HG03460 (cell line): Measurements from ENCODE around the gene CLPTM1.
"Not testable (repeated sequence)": the region's sequence is repeated elsewhere in the genome, so short reads cannot be mapped to it uniquely, and the experiment has no call there.

Source experiments
- ATAC-seq: cut with Tn5 transposase; IDR thresholded peaks from one replicate; pipeline ENCODE4 v1.9.1; 2021; ENCODE audit not compliant: unreplicated experiment

CLPTM1 gene

DNA sequence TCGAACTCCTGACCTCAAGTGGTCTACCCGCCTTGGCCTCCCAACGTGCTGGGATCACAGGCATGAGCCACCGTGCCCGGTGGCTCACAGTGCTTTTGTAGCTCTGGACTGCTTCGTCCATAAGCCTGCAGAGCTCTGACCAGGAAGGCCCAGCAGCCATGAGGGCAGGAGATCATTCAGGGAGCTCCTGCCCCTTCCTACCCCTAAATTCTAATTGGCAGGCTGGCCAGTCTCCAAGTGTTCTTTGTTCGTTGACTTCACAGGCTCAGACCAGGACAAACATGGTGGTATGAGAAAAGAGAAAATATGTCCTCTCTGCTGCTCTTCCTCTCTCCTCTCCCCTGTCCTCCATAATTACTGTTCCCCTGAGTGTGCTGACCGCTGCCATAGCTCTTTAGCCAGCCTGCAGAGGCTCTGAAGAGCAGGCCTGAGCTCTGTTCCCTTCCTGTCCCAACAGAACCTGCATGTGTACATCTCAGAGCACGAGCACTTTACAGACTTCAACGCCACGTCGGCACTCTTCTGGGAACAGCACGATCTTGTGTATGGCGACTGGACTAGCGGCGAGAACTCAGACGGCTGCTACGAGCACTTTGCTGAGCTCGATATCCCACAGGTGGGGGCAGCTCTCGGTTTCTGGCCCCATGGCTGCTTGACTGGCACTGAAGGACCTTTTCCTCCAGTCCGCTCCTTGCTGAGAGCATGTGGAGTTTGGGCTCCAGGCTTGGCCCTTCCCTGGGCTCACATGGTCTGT lies 19.0 kb downstream of the CLPTM1 start:
- no peak for ATAC-seq

- no peak for ATAC-seq
These were observed 19.7 kb downstream of the CLPTM1 start for GRCh38 chr19:44974857-44975256.

GRCh38 chr19:44975444-44975843 lies 20.3 kb downstream of the CLPTM1 start:
- ATAC-seq: no peak

GRCh38 chr19:44984005-44984404 lies 28.8 kb downstream of the CLPTM1 start:
- ATAC-seq: no peak

DNA sequence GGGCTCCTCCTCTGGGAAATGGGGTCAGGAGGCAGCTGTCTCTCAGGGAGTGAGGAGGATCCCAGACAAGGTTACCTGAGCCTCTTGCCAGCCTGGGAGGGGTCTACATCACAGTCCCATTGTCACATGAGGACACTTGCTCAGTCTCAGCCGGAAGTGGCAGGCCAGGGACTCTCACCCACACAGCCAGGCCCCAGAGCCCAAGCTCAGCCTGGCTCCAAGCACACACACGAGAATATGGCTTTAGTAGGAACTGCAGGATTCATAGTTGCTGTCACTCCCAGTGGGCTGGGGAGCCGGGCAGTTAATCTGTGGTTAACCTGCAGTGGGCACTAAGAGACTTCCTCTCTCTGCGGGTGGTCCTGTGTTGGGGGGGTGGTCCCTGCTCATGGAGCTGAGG lies 30.3 kb downstream of the CLPTM1 start:
- no peak for ATAC-seq

DNA sequence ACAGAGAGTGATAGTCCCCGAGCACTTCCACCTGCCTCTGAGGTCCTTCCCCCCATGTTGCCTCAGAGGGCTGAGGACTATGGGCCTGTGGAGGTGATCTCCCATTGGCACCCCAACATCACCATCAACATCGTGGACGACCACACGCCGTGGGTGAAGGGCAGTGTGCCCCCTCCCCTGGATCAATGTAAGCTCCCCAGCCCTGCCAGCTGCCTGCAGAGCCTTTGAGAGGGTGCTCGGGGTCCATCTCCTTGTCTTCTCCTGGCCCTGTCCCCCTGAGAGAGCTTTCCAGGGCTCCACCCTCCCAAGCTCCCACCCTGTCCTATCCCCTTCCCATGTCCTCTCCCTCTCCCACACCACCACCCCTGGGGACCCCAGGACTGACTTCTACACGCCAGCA lies 31.2 kb downstream of the CLPTM1 start:
- ATAC-seq: no peak

GRCh38 chr19:44987148-44987675 lies 32.0 kb downstream of the CLPTM1 start:
- ATAC-seq: no peak

GRCh38 chr19:44988273-44988672 lies 33.1 kb downstream of the CLPTM1 start:
- no peak for ATAC-seq

GRCh38 chr19:44988896-44989556 lies 33.8 kb downstream of the CLPTM1 start:
- ATAC-seq: no peak

- ATAC-seq: no peak
These were observed 35.3 kb downstream of the CLPTM1 start for GRCh38 chr19:44990459-44990858.

DNA sequence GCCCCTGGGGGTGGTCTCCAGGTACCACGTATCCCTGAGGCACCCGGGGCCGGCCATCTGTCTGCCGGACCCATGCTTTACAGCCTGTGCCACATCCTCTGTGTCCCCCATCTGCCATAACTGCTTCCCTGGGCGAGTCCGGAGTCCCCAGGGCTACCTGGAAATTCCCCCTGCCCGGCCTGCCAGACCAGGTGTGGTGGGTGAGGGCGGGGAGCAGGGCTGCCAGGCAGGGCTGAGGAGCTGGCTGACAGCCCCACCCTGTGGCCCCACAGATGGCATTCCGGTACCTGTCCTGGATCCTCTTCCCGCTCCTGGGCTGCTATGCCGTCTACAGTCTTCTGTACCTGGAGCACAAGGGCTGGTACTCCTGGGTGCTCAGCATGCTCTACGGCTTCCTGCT lies 35.8 kb downstream of the CLPTM1 start:
- ATAC-seq: no peak

GRCh38 chr19:44992336-44993163 lies 37.4 kb downstream of the CLPTM1 start:
- no peak for ATAC-seq

DNA sequence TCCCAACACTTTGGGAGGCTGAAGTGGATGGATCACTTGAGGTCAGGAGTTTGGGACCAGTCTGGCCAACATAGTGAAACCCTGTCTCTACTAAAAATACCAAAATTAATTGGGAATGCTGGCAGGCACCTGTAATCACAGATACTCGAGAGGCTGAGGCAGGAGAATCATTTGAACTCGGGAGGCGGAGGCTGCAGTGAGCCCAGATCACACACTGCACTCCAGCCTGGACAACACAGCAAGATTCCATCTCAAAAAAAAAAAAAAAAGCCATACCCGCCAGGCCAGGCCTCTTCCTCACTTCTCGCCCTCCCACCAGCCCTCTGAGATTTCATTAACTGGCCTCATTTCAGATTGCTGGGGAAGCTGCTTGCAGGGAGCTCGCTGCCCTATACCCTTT lies 38.3 kb downstream of the CLPTM1 start:
- ATAC-seq: no peak

DNA sequence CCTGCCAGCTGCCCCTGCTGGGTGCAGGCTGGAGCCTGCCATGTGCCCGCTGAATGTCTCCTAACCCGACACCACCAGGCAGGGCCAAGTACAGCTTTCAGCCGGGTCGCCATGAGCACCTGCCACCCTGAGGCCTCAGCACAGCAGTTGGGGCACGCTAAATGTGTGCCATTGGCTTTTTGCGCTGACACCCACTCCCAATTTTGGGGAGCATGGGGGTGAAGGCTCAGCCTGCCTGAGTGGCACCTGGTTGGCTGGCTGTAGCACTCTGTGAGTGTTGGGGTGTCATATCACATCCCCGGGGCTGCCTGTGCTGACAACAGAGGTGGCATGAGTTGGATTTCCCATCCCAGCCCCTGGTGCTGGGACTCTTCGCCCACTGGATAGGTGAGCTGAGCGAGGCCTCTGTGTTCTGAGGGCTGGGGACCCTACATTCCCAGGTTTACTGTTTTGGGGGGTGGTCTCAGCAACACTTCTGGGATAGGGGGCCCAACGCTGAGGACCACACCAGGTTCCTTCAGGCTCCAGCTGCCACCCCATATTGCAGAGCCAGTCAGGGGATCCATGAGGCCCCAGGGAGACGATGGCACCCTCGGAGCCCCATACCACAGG lies 38.9 kb downstream of the CLPTM1 start:
- no peak for ATAC-seq

- ATAC-seq: no peak
These were observed 42.8 kb downstream of the CLPTM1 start for GRCh38 chr19:44998025-44998424.

DNA sequence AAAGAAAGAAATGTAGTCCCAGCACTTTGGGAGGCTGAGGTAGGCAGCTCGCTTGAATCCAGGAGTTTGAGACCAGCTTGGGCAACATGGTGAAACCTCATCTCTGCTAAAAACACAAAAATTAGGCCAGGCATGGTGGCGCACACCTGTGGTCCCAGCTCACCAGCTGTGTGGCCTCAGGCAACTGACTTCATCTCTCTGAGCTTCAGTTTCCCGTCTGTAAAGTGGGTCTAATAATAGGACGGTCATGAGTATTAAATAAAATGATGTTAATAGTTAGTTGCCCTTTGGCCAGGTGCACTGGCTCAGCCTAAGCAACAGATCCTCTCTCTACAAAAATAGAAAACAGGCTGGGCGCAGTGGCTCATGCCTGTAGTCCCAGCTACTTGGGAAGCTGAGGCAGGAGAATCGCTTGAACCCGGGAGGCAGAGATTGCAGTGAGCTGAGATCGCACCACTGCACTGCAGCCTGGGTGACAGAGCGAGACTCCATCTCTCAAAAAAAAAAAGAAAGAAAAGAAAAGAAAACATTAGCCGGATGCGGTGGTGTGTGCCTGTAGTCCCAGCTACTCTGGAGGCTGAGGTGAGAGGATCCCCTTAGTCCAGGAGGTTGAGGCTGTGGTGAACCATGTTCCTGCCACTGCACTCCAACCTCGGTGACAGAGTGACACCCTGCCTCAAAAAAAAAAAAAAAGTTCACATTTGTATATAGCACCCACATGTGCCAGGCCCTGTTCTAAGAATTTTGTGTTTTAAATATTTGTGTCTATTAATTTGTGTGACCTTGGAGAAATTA lies 44.1 kb downstream of the CLPTM1 start:
- ATAC-seq: not testable (repeated sequence)

DNA sequence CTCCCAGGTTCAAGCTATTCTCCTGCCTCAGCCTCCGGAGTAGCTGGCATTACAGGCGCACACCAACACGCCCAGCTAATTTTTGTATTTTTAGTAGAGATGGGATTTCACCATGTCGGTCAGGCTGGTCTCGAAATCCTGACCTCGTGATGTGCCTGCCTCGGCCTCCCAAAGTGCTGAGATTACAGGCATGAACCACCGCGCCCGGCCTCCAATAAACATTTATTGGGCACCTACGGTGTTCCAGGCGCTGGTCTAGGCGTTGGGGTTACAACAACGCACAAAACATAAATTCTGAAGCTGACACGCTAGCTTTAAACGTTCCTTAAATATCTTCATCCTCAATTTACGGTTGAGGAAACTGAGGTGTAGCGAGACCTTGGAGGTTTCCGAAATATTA lies 45.5 kb downstream of the CLPTM1 start:
- not testable (repeated sequence) for ATAC-seq

GRCh38 chr19:45001087-45001739 lies 46.0 kb downstream of the CLPTM1 start, which contains the start of gene RELB:
RELB (plus strand) TSS chr19:45001464; CDS start chr19:45001580, 116 bp downstream.
- ATAC-seq: peak; percentile 43

GRCh38 chr19:45003485-45003884 lies 48.3 kb downstream of the CLPTM1 start:
- no peak for ATAC-seq

DNA sequence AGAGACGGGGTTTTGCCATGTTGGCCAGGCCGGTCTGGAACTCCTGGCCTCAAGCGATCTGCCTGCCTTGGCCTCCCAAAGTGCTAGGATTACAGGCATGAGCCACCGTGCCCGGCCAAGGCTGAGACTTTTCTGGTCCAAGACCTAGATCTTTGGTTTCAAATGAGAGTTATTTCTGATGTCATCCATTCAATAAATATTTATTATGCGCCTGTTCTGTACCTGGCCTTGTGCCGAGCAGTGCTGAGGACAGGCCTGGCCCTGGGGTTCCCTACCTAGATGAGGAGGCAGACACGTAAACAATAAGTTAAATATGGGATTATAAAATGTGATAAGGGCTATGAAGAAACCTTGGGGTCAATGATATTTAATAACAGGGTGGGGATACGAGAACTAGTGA lies 50.6 kb downstream of the CLPTM1 start:
- no peak for ATAC-seq
